HT1080 (cell line): ENCODE measurements around the gene NCBP3. TPM values are rescaled to one million over a fixed set of nuclear protein-coding genes. Genes with fewer than 3 reads are reported as not detected.

Experiments used
- DNase-seq: peaks from one replicate; pipeline ENCODE4 v3.0.0-alpha.2; 2015; ENCODE audit warnings: low read depth
- total RNA-seq: library from RNA; depleted of rRNA; stranded (reverse); fragments of >200 nt; shearing (Covaris generic); gene quantifications from 2 replicates; pipeline ENCODE4 v1.2.3, GENCODE V29; 2014; rRNA removed

The NCBP3 gene
- total RNA-seq, 1 experiment from 2014 or later: 23.6 TPM

GRCh38 chr17:3761036-3761917 is 84.8 kb downstream of the NCBP3 start:
- no peak for DNase-seq

GRCh38 chr17:3759597-3760216 is 86.3 kb downstream of the NCBP3 start:
- no peak for DNase-seq

GRCh38 chr17:3755335-3756030 is 90.6 kb downstream of the NCBP3 start:
- no peak for DNase-seq

- DNase-seq: no peak
These were observed 91.3 kb downstream of the NCBP3 start for GRCh38 chr17:3754458-3755334.

GRCh38 chr17:3754066-3754457 is 92.0 kb downstream of the NCBP3 start:
- DNase-seq: no peak

GRCh38 chr17:3753624-3754023 is 92.4 kb downstream of the NCBP3 start:
- DNase-seq: no peak

Other genes starting within 250 kb of the NCBP3 start
- 1.2 and 1.3 TPM in 2 replicates for gene TRPV1, start 236.8 kb downstream of the NCBP3 start, total RNA-seq
- gene SHPK, start 210.0 kb downstream of the NCBP3 start, total RNA-seq: 24.7 and 31.2 TPM in 2 replicates
- gene CTNS, start 209.5 kb downstream of the NCBP3 start, total RNA-seq: 29.4 and 30.2 TPM in 2 replicates
- gene TAX1BP3, start 177.7 kb downstream of the NCBP3 start, total RNA-seq: 245 and 272 TPM in 2 replicates
- gene EMC6, start 177.4 kb downstream of the NCBP3 start, total RNA-seq: 36.8 and 69.7 TPM in 2 replicates
- 11.7 and 15.9 TPM in 2 replicates for gene P2RX5, start 150.1 kb downstream of the NCBP3 start, total RNA-seq
- gene HASPIN, start 122.3 kb downstream of the NCBP3 start, total RNA-seq: 27.9 and 28.1 TPM in 2 replicates
- gene ITGAE, start 45.1 kb downstream of the NCBP3 start, total RNA-seq: 26.9 and 34.0 TPM in 2 replicates
- 9.2 and 11.8 TPM in 2 replicates for gene CAMKK1, start 46.8 kb upstream of the NCBP3 start, total RNA-seq
- not detected in 2 replicates for gene P2RX1, start 70.2 kb upstream of the NCBP3 start, total RNA-seq
- 0.03 TPM in 1 of 2 replicates, not detected in the other for gene ATP2A3, start 118.2 kb upstream of the NCBP3 start, total RNA-seq